T-helper 17 cell (primary cell): Measurements from ENCODE around the gene C1QTNF8. TPM values are rescaled to one million over a fixed set of nuclear protein-coding genes. Genes with fewer than 3 reads are reported as not detected.
A peak's percentile ranks its signal among the peaks of the same experiment; 100 is the strongest.
"Not testable (repeated sequence)": the region's sequence is repeated elsewhere in the genome, so short reads cannot be mapped to it uniquely, and the experiment has no call there.

Experiments used
- ATAC-seq: fragments of 150-1000 bp; cut with Tn5 transposase; 2 replicates; pipeline ENCODE4 v1.10.0; 2021; ENCODE audit warnings: mild to moderate bottlenecking, moderate library complexity
- DNase-seq, 3 donors: peaks; one replicate each; pipeline versions ENCODE4 v3.0.0 to v3.0.0-alpha.2; 2020 to 2021
- H3K9me3 ChIP-seq: one replicate; pipeline ENCODE4 v1.7.0; 2013; ENCODE audit warnings: low read length, mild to moderate bottlenecking; ENCODE audit not compliant: control insufficient read depth, poor library complexity, severe bottlenecking
- H3K27ac Mint-ChIP-seq: one replicate; pipeline ENCODE4 v1.8.0; 2022; ENCODE audit warnings: mild to moderate bottlenecking, moderate library complexity, mixed read lengths
- H3K27me3 Mint-ChIP-seq: one replicate; pipeline ENCODE4 v1.8.0; 2022; ENCODE audit warnings: mixed read lengths
- H3K36me3 Mint-ChIP-seq: one replicate; pipeline ENCODE4 v1.8.0; 2022; ENCODE audit warnings: low read depth, mixed read lengths
- H3K4me1 Mint-ChIP-seq: one replicate; pipeline ENCODE4 v1.8.0; 2022; ENCODE audit warnings: mild to moderate bottlenecking, mixed read lengths
- H3K4me3 Mint-ChIP-seq: one replicate; pipeline ENCODE4 v1.8.0; 2022; ENCODE audit warnings: mild to moderate bottlenecking, moderate library complexity, mixed read lengths
- total RNA-seq, 4 donors: library from RNA in 2 of 4; stranded (reverse) in 2 of 4; gene quantifications; one replicate each; pipeline ENCODE4 v1.2.3 and lab custom pipeline; 2022 to 2026

The C1QTNF8 gene
- total RNA-seq, 2 donors from 2014 or later = not detected

GRCh38 chr16:1100084-1100800 is 4.2 kb upstream of the C1QTNF8 start:
- Mint-ChIP-seq H3K27ac (no peak overlapping the region), H3K4me3 (no peak overlapping the region), H3K36me3 (no peaks in the 10 kb centered on the region), H3K27me3 (no peaks in the 10 kb centered on the region), H3K4me1 (no peaks in the 10 kb centered on the region)
- H3K9me3 ChIP-seq = no peaks in the 10 kb centered on the region
- no peak for DNase-seq
- ATAC-seq = no peak

- H3K27me3 Mint-ChIP-seq = no peaks in the 10 kb centered on the region
- ATAC-seq = no peak
- H3K9me3 ChIP-seq = no peaks in the 10 kb centered on the region
- H3K27ac Mint-ChIP-seq = no peak overlapping the region
- no peak for DNase-seq
- no peaks in the 10 kb centered on the region for H3K4me1 Mint-ChIP-seq
- H3K36me3 Mint-ChIP-seq = no peaks in the 10 kb centered on the region
- no peak overlapping the region for H3K4me3 Mint-ChIP-seq
These were observed 3.4 kb upstream of the C1QTNF8 start for GRCh38 chr16:1099189-1100083.

GRCh38 chr16:1098266-1098991 is 2.4 kb upstream of the C1QTNF8 start:
- DNase-seq (no peak), ATAC-seq (no peak)
- no peaks in the 10 kb centered on the region for H3K9me3 ChIP-seq
- Mint-ChIP-seq H3K4me1 (no peaks in the 10 kb centered on the region), H3K27ac (no peak overlapping the region), H3K27me3 (no peaks in the 10 kb centered on the region), H3K36me3 (no peaks in the 10 kb centered on the region), H3K4me3 (no peak overlapping the region)

- H3K9me3 ChIP-seq = no peaks in the 10 kb centered on the region
- Mint-ChIP-seq H3K27me3 (no peaks in the 10 kb centered on the region), H3K4me3 (no peak overlapping the region), H3K36me3 (no peaks in the 10 kb centered on the region), H3K4me1 (no peaks in the 10 kb centered on the region), H3K27ac (no peak overlapping the region)
- DNase-seq (no peak), ATAC-seq (no peak)
These were observed 1.8 kb upstream of the C1QTNF8 start for GRCh38 chr16:1097800-1098199.

- DNase-seq (no peak), ATAC-seq (no peak)
- Mint-ChIP-seq H3K36me3 (no peaks in the 10 kb centered on the region), H3K27me3 (no peaks in the 10 kb centered on the region), H3K4me3 (no peak overlapping the region), H3K27ac (no peak overlapping the region), H3K4me1 (no peaks in the 10 kb centered on the region)
- no peaks in the 10 kb centered on the region for H3K9me3 ChIP-seq
These were observed 1.1 kb upstream of the C1QTNF8 start for GRCh38 chr16:1097156-1097555.

GRCh38 chr16:1095450-1096168 is 435 bp downstream of the C1QTNF8 start:
- H3K4me1 Mint-ChIP-seq = no peaks in the 10 kb centered on the region
- H3K27me3 Mint-ChIP-seq = no peaks in the 10 kb centered on the region
- no peaks in the 10 kb centered on the region for H3K9me3 ChIP-seq
- H3K27ac Mint-ChIP-seq = no peak overlapping the region
- ATAC-seq (no peak), DNase-seq (no peak)
- H3K36me3 Mint-ChIP-seq = no peaks in the 10 kb centered on the region
- H3K4me3 Mint-ChIP-seq = no peak overlapping the region

GRCh38 chr16:1094601-1095449 is 1.2 kb downstream of the C1QTNF8 start:
- no peaks in the 10 kb centered on the region for H3K4me1 Mint-ChIP-seq
- no peak overlapping the region for H3K27ac Mint-ChIP-seq
- no peaks in the 10 kb centered on the region for H3K27me3 Mint-ChIP-seq
- no peaks in the 10 kb centered on the region for H3K36me3 Mint-ChIP-seq
- DNase-seq (no peak), ATAC-seq (no peak)
- no peak overlapping the region for H3K4me3 Mint-ChIP-seq
- H3K9me3 ChIP-seq = no peaks in the 10 kb centered on the region

GRCh38 chr16:1094124-1094479 is 1.9 kb downstream of the C1QTNF8 start:
- H3K36me3 Mint-ChIP-seq = no peaks in the 10 kb centered on the region
- ATAC-seq (no peak), DNase-seq (no peak)
- H3K4me3 Mint-ChIP-seq = no peak overlapping the region
- H3K27me3 Mint-ChIP-seq = no peaks in the 10 kb centered on the region
- H3K4me1 Mint-ChIP-seq = no peaks in the 10 kb centered on the region
- H3K27ac Mint-ChIP-seq = no peak overlapping the region
- H3K9me3 ChIP-seq = no peaks in the 10 kb centered on the region

- Mint-ChIP-seq H3K27ac (no peak overlapping the region), H3K4me1 (no peaks in the 10 kb centered on the region), H3K36me3 (no peaks in the 10 kb centered on the region), H3K27me3 (no peaks in the 10 kb centered on the region), H3K4me3 (no peak overlapping the region)
- H3K9me3 ChIP-seq = no peaks in the 10 kb centered on the region
- ATAC-seq = peak; percentile 23
- no peak for DNase-seq
These were observed 2.5 kb downstream of the C1QTNF8 start for GRCh38 chr16:1093284-1094123.

- ATAC-seq = not testable (repeated sequence)
These were observed 3.3 kb downstream of the C1QTNF8 start for GRCh38 chr16:1092685-1093283.

GRCh38 chr16:1091992-1092552 is 4.0 kb downstream of the C1QTNF8 start:
- Mint-ChIP-seq H3K36me3 (no peaks in the 10 kb centered on the region), H3K27ac (no peak overlapping the region), H3K4me1 (no peaks in the 10 kb centered on the region), H3K4me3 (peak overlapping the region; percentile 13), H3K27me3 (no peaks in the 10 kb centered on the region)
- H3K9me3 ChIP-seq = no peaks in the 10 kb centered on the region
- DNase-seq = no peak
- no peak for ATAC-seq

More at GRCh38 chr16:1092685-1093283, 3.3 kb downstream of the C1QTNF8 start:
- H3K27me3 Mint-ChIP-seq, H3K4me1 Mint-ChIP-seq, H3K27ac Mint-ChIP-seq, DNase-seq, H3K4me3 Mint-ChIP-seq, H3K9me3 ChIP-seq, H3K36me3 Mint-ChIP-seq: not testable (repeated sequence)
